Body of pancreas (tissue), 4 donors: ENCODE measurements around the gene MTG1.
"Not testable (repeated sequence)": the region's sequence is repeated elsewhere in the genome, so short reads cannot be mapped to it uniquely, and the experiment has no call there.

Experiments
- CTCF ChIP-seq, 7 experiments: fragments of 450-650 bp in 4 of 7; fragments of 200-600 bp in 3 of 7; sonication (generic) in 3 of 7; IDR thresholded peaks; one replicate each; pipeline ENCODE4 v1.5.1; 2016 to 2019; ENCODE audit warnings: antibody characterized with exemption in 7 of 7
- POLR2A ChIP-seq, 3 donors: fragments of 450-650 bp; IDR thresholded peaks; one replicate each; pipeline ENCODE4 v1.6.1; 2016; ENCODE audit warnings: antibody characterized with exemption in 3 of 3, mild to moderate bottlenecking in 2 of 3

- TF ChIP-seq CTCF, POLR2A (IDR thresholded peaks at IDR 0.05): not testable (repeated sequence)
Measured at GRCh38 chr10:133441356-133441755, 47.4 kb downstream of the MTG1 start.
